ENCODE results near the gene WARS2. TPM values are rescaled to one million over a fixed set of nuclear protein-coding genes. Genes with fewer than 3 reads are reported as not detected.
A peak's percentile ranks its signal among the peaks of the same experiment; 100 is the strongest.
"Not testable (repeated sequence)": the region's sequence is repeated elsewhere in the genome, so short reads cannot be mapped to it uniquely, and the experiment has no call there.

The WARS2 gene
- total RNA-seq, 1 donor from 2014 or later, result 9.5 TPM

DNA sequence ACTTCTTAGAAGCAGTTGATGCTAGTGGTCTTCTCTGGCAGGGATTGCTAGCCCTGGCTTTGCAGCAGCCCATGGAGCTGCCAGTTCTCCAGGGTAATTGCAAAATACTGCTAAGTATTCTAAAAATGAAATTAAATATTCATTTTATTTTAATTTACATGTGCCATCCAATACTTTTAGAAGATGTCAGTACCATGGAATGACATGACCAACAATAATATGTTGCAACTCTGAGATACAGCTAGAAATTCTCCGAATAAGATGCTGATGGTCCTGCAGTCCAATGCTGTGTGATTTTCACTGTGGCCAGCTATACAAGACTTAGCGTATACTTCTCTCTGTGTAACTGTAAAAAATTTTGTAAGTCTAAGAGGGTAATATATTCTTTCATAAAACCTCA, 20.0 kb upstream of the WARS2 start:
- DNase-seq, result no peak
- intact Hi-C loops (cut with micrococcal nuclease), result no loop called here
- Histone ChIP-seq H3K9me3 (replicated peaks) (no peaks in the 10 kb centered on the region), H3K4me3 (no peak overlapping the region), H3K27ac (replicated peaks) (peak overlapping the region; percentile 47), H3K4me1 (peaks cover 12% of the 10 kb centered on the region), H3K27me3 (ENCODE audit: low read depth) (no peaks in the 10 kb centered on the region), H3K36me3 (peaks cover 47% of the 10 kb centered on the region)
- TF ChIP-seq, protein P1, sequence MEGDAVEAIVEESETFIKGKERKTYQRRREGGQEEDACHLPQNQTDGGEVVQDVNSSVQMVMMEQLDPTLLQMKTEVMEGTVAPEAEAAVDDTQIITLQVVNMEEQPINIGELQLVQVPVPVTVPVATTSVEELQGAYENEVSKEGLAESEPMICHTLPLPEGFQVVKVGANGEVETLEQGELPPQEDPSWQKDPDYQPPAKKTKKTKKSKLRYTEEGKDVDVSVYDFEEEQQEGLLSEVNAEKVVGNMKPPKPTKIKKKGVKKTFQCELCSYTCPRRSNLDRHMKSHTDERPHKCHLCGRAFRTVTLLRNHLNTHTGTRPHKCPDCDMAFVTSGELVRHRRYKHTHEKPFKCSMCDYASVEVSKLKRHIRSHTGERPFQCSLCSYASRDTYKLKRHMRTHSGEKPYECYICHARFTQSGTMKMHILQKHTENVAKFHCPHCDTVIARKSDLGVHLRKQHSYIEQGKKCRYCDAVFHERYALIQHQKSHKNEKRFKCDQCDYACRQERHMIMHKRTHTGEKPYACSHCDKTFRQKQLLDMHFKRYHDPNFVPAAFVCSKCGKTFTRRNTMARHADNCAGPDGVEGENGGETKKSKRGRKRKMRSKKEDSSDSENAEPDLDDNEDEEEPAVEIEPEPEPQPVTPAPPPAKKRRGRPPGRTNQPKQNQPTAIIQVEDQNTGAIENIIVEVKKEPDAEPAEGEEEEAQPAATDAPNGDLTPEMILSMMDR (IDR thresholded peaks at IDR 0.05; ENCODE audit: borderline replicate concordance), result no peak

DNA sequence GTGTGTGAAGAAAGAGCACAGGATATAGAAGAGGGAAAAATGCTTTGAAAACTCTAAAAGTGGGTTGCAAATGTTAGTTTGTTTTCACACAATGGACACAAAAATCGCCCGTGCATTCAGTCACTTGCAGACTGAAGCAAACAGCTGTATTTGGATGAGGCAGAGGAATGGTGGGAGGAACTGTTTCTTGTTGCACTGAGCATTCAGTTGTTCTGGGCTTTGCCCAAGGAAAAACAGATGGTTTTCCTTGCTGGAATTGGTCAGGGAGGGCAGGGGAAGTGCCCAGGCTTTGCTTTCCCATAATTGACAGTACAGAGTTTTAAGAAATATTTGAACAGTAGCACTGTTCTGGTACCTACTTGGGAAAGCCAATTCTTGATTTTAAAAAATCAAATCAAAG, 19.5 kb upstream of the WARS2 start:
- H3K36me3 ChIP-seq, result peaks cover 50% of the 10 kb centered on the region

DNA sequence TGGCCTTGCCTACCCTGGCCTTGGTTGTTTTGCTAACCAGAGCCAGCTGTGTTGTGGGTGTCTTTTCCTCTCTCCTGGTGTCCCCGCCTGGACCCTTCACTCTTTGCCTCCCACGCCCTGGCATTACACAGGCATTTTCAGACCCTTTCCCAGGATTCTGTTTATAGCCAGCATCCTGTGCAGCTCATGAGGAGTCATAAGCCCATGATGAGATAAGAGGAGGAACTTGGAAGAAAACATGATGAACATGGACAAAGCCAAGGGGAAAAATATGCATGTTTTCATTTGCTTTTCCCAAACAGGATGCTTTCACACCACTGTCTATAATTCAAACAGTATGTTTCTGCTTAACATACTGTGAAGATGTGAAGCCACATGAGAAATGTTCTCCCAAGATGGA, 18.7 kb upstream of the WARS2 start:
- DNase-seq, result no peak
- peaks cover 12% of the 10 kb centered on the region for H3K4me1 ChIP-seq
- intact Hi-C loops (cut with micrococcal nuclease), result no loop called here
- H3K36me3 ChIP-seq, result peaks cover 52% of the 10 kb centered on the region
- peaks cover 4% of the 10 kb centered on the region for H3K9me3 ChIP-seq (replicated peaks)
- TF ChIP-seq, protein P1 (IDR thresholded peaks at IDR 0.05; ENCODE audit: borderline replicate concordance), result no peak
- no peaks in the 10 kb centered on the region for H3K27me3 ChIP-seq (ENCODE audit: low read depth)
- H3K4me3 ChIP-seq, result no peak overlapping the region
- peak overlapping the region; percentile 47 for H3K27ac ChIP-seq (replicated peaks)

More for the DNA sequence above, 19.5 kb upstream of the WARS2 start:
- H3K4me3 ChIP-seq, result no peak overlapping the region
- TF ChIP-seq, protein P1 (IDR thresholded peaks at IDR 0.05; ENCODE audit: borderline replicate concordance), result no peak
- H3K9me3 ChIP-seq (replicated peaks), result peaks cover 3% of the 10 kb centered on the region
- no peaks in the 10 kb centered on the region for H3K27me3 ChIP-seq (ENCODE audit: low read depth)
- intact Hi-C loops (cut with micrococcal nuclease), result no loop called here
- H3K27ac ChIP-seq (replicated peaks), result peak overlapping the region; percentile 47
- DNase-seq, result no peak
- peaks cover 12% of the 10 kb centered on the region for H3K4me1 ChIP-seq

DNA sequence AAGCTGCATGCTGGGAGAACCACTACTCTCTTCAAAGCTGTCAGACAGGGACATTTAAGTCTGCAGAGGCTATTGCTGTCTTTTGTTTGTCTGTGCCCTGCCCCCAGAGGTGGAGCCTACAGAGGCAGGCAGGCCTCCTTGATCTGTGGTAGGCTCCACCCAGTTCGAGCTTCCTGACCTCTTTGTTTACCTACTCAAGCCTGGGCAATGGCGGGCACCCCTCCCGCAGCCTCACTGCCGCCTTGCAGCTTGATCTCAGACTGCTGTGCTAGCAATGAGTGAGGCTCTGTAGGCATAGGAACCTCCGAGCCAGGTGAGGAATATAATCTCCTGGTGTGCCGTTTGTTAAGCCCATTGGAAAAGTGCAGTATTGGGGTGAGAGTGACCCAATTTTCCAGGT, 16.3 kb upstream of the WARS2 start:
- H3K9me3 ChIP-seq (replicated peaks); H3K4me3 ChIP-seq; DNase-seq; H3K27me3 ChIP-seq (ENCODE audit: low read depth); H3K27ac ChIP-seq (replicated peaks); intact Hi-C loops (cut with micrococcal nuclease): not testable (repeated sequence)
- H3K36me3 ChIP-seq, result peaks cover 35% of the 10 kb centered on the region
- H3K4me1 ChIP-seq, result peaks cover 12% of the 10 kb centered on the region

DNA sequence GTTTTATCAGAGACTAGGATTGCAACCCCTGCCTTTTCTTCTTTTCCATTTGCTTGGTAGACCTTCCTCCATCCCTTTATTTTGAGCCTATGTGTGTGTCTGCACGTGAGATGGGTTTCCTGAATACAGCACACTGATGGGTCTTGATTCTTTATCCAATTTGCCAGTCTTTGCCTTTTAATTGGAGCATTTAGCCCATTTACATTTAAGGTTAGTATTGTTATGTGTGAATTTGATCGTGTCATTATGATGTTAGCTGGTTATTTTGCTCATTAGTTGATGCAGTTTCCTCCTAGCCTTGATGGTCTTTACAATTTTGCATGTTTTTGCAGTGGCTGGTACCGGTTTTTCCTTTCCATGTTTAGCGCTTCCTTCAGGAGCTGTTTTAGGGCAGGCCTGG, 14.6 kb upstream of the WARS2 start:
- H3K27me3 ChIP-seq (ENCODE audit: low read depth); DNase-seq; H3K9me3 ChIP-seq (replicated peaks); H3K4me3 ChIP-seq; intact Hi-C loops (cut with micrococcal nuclease); H3K4me1 ChIP-seq; H3K27ac ChIP-seq (replicated peaks): not testable (repeated sequence)
- H3K36me3 ChIP-seq, result peaks cover 35% of the 10 kb centered on the region

DNA sequence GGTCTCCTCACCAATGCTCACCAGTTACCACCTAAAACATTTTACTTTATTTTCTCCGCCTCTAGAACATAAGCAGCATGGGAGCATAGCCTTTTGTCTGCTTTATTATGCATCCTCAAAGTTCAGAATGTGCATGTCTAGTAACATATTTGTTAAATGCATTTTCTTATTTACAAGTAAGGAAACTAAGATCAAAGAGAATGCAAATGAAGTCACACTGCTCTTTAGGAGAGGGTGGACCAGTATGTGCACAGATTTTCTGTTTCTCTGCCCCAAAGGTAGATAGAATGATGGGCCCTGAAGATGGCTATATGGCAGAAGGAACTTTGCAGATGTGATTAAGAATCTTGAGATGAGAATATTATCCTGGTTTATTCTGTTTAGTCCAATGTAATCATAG, 9.7 kb upstream of the WARS2 start:
- H3K27ac ChIP-seq (replicated peaks), result no peak overlapping the region
- no peak overlapping the region for H3K4me3 ChIP-seq
- peaks cover 4% of the 10 kb centered on the region for H3K4me1 ChIP-seq
- no peaks in the 10 kb centered on the region for H3K27me3 ChIP-seq (ENCODE audit: low read depth)
- DNase-seq, result no peak
- TF ChIP-seq, protein P1 (IDR thresholded peaks at IDR 0.05; ENCODE audit: borderline replicate concordance), result no peak
- H3K9me3 ChIP-seq (replicated peaks), result peaks cover 3% of the 10 kb centered on the region
- intact Hi-C loops (cut with micrococcal nuclease), result no loop called here
- peaks cover 6% of the 10 kb centered on the region for H3K36me3 ChIP-seq

DNA sequence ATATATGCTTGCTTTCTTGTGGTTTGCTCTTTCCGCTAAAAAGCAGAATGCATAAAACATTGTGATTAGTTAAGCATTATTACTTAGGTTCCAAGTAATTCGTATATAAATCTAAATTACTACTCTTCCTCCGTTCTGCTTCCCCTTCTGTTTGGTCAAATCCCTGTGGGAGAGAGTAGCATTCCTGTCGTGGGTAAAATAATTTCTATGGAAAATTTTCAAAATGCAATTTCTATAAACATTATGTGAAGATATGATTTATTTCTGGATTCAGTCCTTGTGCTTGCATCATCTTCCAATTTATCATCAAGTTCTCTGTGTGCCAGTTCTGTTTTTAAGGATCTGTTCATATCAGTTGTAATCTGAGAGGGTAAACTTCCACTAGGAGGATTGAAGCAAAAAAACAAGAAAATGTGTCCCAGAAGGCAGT, 7.2 kb upstream of the WARS2 start:
- intact Hi-C loops (cut with micrococcal nuclease), result no loop called here

More for the DNA sequence above, 7.2 kb upstream of the WARS2 start:
- peaks cover 4% of the 10 kb centered on the region for H3K4me1 ChIP-seq
- H3K9me3 ChIP-seq (replicated peaks), result no peaks in the 10 kb centered on the region
- no peaks in the 10 kb centered on the region for H3K27me3 ChIP-seq (ENCODE audit: low read depth)
- DNase-seq, result no peak
- peaks cover 5% of the 10 kb centered on the region for H3K36me3 ChIP-seq
- TF ChIP-seq, protein P1 (IDR thresholded peaks at IDR 0.05; ENCODE audit: borderline replicate concordance), result no peak
- no peak overlapping the region for H3K27ac ChIP-seq (replicated peaks)
- H3K4me3 ChIP-seq, result no peak overlapping the region
